Prostate gland (tissue), 2 donors: ENCODE measurements around the gene IRF4.

Experiments used
- CTCF ChIP-seq, 4 experiments: fragments of 200-600 bp in 2 of 4; fragments of 450-650 bp in 2 of 4; sonication (generic) in 2 of 4; IDR thresholded peaks; 1 replicate in 3 of 4; 2 replicates in 1 of 4; pipeline ENCODE4 v1.5.1; 2016 to 2019; ENCODE audit warnings: antibody characterized with exemption in 4 of 4, mild to moderate bottlenecking in 2 of 4, moderate library complexity in 2 of 4
- POLR2AphosphoS5 ChIP-seq: sonication (generic); formaldehyde crosslinking; IDR thresholded peaks from one replicate; pipeline ENCODE4 v1.6.1; 2017; ENCODE audit warnings: antibody characterized with exemption

- no peak for TF ChIP-seq POLR2AphosphoS5
- no peak for TF ChIP-seq CTCF (IDR thresholded peaks at IDR 0.05)
Measured at GRCh38 chr6:446418-447366, 55.1 kb downstream of the IRF4 start.
